Ishikawa (cell line): ENCODE data around the gene DCLK1.

Experiments
- CEBPB ChIP-seq: IDR thresholded peaks from 2 replicates; pipeline ENCODE4 v1.6.1; 2012
- EP300 ChIP-seq: IDR thresholded peaks from 2 replicates; pipeline ENCODE4 v1.6.1; 2012; ENCODE audit warnings: borderline replicate concordance
- TAF1 ChIP-seq: IDR thresholded peaks from 2 replicates; pipeline ENCODE4 v1.6.1; 2012; ENCODE audit warnings: low read depth, mild to moderate bottlenecking
- TF ChIP-seq, protein P1 (sequence below): IDR thresholded peaks from 2 replicates; pipeline ENCODE4 v1.6.1; 2012

DNA sequence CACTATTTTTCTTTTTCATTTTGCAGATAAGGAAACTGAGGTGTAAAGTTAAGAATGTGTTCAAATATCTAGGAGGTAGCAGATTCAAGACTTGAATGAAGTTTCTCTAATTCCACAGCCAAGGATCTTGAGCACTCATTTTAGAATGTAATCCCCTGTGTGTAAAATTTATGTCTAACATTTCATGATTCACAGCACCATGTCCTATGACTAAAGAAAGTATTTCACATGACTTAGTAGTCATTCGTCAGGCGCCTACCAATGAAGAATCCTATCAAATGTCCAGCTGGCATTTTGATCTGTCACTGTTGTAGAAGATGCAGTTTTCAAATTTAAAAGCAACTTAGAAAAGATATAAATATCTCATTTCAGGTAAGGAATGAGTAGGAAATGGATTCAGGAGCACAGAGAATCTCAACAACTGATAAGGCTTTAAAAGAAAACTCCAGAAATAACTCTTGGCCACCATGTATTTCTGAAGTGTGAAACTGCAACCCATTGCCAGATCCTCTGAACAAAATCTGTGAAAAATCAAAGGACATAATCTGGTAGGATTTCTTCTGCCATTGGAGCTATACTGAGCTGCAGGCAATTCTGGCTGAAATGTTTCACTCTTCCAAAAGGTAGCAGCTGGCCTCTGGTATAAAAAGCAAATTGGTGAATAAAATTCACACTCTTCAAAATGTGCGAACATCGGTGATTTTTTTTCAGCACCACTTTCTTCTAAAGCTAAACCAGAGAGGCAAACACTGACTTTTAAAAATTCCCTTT, 92.2 kb downstream of the DCLK1 start:
- TF ChIP-seq EP300: no peak
- no peak for TF ChIP-seq TAF1
- TF ChIP-seq CEBPB: no peak
- TF ChIP-seq, protein P1, sequence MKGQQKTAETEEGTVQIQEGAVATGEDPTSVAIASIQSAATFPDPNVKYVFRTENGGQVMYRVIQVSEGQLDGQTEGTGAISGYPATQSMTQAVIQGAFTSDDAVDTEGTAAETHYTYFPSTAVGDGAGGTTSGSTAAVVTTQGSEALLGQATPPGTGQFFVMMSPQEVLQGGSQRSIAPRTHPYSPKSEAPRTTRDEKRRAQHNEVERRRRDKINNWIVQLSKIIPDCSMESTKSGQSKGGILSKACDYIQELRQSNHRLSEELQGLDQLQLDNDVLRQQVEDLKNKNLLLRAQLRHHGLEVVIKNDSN: no peak
